ENCODE measurements around the gene NDST4.

DNA sequence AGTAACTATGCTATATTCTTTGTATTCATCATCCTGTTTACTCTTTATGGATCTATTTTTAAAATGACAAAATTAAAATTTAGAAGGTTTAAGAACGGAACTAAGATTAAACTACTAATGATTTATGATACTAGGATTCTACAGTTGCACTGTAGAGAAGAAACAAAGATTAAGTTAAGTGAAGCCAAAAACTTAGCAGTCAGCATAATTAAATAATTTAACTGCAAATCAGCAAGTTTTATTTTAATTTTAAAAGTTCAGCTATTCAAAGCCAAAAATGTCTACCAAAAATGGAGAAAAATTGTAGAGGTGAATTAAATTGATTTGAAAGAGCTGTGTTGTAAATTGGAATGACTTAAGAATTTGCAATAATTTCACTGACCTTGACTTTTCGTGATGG is 30.8 kb downstream of the NDST4 start:
- TF ChIP-seq CTCF (conservative IDR thresholded peaks at IDR 0.05 in 1 of 2, IDR thresholded peaks at IDR 0.05 in 1 of 2; ENCODE audit: low read depth in 1 of 2, low read length in 2 of 2) (no peak), EZH2 (IDR thresholded peaks at IDR 0.05; ENCODE audit: low read length, missing control alignments) (no peak)
